UCSD-AML1 (cell line): Measurements from ENCODE around the gene ADCY7.

Experiments used
- DNase-seq: peaks from one replicate; lab custom pipeline; 2025; ENCODE audit not compliant: unreplicated experiment; lab: John Stamatoyannopoulos, UW

The ADCY7 gene

DNA sequence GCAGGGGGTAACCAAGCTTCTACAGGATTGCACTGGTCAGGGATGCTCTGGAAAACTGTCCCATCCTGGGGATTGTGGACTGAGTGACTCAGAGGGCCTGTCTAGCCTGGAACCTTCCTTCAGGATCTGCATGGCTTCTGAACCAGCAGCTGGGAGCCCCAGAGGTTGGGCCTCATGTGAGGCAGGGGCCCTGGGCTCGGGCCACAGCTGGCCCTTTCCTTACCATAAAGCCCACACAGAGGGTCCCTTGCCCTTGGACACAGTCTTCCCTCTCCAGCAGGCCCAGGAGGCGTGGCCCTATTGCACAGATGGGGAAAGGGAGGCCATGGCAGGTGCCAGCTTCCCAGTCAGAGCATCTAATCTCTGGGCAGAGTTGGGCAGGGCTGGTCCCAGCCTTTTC lies 30.5 kb downstream of the ADCY7 start:
- DNase-seq, result no peak

DNA sequence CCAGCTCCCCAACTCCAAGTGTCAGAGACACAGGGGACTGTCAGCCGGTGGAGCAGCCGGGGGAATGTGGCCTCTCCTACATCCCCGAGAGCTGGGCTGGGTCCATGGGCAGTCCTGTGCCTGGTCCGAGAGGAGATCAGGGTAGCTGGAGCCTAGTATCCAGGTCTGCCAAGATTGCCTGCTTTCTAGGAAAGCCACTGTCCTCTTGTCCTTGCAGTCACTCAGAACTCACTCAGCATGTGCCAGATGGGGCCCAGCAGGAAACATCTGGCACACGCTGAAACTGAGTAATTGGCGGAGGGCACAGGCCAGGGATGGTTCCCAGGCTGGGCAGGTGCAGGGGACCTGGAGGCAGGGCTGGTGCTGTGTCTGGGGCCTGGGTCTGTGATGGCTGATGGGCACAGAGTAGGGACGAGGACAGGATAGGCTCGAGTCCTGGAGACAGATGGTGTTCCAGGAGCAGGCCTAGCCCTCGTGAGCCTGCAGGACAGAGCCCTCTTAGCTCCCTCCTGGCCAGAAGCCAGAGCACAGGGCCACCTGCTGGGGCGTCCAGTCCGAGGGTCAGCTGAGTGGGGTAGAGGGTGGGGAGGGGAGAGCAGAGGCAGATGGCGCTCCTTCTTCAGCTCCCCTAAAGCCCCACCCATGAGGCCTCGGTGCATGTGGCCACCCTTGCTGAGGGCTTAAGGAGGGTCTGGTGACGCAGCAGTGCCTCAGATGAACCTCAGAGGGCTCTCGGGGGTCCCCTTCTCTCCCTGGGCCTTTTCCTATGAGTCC lies 31.1 kb downstream of the ADCY7 start:
- no peak for DNase-seq

DNA sequence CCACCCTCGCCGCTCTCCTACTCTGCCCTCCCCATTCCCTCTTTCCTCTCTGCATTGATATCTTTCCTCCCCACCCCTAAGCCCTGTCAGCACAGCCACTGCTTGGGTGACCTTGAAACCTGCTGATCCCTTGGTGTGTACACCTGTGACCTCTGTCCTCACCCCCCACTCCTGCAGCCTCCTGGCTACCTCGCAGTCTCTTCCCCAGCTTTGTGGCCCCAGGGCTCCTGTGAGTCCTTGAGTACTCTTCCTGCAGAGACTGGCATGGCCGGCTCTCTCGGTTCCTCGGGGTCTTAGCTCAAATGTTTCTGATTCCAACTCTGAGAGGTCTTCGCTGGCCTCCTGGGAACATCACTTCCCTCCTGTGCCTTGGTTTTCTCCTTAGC lies 31.7 kb downstream of the ADCY7 start:
- DNase-seq, result no peak

DNA sequence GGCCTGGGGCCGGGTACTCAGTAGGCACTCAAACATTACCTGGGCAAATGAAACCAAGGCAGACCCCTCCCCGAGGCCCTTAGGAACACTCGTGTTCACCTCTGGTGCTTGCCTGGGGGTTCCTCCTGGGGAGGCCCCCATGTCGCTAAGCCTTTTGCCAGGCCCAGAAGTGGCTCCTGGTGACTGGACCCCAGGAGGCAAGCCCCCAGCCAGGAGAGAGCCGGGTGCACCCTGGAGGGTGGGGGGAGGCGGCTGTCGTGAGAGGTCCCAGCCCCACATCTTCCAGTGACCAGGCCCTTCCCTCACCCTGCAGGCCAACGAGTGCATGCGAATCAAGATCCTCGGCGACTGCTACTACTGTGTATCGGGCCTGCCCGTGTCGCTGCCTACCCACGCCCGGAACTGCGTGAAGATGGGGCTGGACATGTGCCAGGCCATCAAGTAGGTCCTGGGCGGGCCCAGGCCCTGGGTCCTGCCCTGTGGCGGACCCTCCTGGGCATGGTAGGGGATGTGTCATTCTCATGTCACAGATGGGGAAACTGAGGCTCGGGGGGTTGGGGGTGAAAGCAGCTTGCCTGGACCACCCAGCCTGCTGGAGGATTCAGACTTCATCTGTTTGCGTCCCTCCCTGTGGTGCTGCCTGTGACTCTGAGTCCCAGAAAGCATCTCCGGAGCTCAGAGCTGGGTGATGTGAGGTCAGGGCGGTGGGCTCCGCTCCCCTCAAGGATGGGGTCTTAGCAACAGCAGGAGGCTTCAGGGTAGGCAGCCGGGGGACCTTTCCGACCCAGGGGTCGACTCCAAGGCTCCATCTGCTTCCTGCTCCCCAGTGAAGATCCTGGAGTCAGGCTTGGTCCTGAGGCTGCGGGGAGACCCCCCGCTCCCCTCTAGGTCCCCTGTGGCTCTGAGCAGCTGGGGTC lies 32.5 kb downstream of the ADCY7 start:
- DNase-seq, result no peak

DNA sequence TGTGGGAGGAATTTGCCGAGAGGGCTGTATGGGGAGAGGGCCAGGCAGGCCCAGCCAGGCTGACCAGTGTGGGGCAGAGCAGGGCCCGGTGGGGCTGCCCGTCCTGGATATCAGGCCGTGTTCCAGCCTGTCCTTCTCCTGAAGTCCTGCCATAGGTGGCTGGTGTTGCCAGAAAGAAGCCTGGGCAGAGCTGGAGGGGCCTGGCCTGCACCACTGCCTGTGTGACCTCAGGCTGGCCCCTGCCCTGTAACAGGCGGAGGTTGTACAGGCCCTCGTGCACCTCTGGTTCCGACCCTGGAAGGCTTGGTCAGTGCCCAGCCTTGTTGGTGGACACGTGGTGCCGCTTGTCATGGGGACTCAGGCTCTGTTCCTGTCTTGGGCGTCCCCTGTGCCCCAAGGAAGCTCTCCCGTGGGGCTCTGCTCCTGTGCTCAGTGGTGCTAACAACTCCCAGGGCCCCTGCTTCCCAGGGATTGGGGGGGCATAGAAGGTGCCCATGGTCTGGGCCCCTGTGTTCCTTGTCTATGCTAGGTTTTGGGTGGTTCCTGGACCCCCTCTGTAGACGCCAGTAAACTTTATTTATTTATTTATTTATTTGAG lies 33.3 kb downstream of the ADCY7 start:
- no peak for DNase-seq

DNA sequence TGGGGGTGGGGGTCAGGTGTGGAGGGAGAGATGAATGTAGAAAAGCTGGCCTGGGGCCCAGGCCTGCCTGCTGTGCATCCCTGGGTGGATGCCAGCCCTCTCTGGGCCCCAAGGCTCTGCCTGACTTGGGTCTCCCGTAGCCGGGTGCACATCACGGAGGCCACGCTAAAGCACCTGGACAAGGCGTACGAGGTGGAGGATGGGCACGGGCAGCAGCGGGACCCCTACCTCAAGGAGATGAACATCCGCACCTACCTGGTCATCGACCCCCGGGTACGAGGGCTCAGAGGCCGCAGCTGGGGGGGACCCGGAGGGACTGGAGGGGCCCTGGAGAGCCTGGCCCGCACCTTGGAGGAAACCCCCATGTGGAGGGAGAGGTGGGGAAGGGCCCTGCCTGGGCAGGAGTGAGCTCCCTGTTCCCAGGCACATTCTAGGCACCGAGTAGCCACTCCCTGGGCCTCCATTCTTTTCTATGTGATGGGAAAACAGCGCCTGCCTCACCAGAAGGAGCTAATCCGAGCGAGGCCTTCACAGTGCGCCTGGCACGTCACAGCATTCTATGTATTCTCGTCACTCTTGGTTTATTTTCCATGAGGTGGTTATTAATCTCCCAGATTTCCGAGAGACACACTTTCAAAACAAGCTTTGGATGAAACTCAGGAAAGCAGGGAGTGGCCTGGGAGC lies 34.7 kb downstream of the ADCY7 start:
- DNase-seq, result no peak

DNA sequence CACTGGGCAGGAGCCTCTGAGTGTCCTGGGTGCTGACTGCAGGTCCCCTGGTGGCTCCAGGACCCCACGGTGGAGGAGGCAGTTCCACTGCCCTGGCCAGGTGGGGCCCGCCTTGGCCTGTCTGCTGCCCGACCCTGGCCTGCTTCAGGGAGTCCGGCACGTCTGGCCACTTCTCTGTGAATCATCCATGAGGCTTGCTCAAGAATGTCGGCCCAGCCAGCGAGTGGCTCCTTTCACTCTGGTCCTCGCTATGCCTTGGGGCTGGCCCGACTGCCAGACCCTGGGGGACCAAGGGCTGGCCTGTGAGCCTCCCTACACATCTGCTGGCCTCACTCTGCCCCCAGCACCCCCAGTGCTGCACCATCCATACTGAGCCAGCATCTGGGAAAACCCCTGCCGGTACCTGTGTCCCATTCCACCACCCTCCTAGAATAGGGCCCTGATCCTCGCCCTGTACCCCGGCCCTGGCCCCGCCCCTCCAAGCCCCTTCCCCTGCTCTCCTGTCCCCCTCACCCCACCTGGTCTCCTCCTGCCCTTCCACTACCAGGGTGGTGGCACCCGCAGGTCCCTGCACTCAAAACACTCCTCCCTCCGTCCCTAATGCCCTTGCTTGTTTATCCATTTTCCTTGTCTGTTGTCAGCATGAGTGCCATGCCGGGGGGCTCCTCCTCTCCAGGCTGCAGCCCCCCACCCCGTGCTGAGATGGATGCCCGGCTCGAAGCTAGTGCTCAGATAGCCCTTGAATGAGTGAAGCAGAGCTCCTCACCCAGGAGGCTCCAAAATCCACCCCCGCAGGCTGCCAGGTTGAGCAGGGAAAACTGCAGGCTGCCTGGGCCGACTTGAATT lies 35.5 kb downstream of the ADCY7 start:
- no peak for DNase-seq

DNA sequence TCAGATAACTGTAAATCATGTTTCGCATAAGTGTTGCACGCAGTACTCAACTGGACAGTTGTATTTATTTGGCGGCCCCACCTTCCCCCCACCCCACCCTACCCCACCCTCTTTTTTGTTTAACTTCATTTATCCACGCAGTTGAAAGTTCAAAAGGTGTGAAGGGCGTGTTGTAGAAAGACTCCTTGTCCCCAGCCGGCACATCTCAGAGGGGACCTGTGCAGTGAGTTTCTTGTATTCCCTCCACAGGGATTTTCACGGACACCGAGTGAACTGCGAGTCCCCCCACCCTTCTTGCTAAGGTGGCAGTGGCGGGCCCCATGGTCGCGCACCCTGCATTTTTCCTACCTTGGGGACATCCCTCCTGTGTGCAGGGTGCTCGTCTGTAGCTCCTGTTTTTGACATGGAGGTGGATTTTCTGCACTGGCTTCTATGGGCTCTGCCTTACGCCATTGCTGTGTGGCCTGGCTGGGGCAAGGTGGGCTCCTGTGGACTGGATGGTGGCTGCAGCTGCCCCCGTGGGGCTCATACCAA lies 36.2 kb downstream of the ADCY7 start:
- no peak for DNase-seq

DNA sequence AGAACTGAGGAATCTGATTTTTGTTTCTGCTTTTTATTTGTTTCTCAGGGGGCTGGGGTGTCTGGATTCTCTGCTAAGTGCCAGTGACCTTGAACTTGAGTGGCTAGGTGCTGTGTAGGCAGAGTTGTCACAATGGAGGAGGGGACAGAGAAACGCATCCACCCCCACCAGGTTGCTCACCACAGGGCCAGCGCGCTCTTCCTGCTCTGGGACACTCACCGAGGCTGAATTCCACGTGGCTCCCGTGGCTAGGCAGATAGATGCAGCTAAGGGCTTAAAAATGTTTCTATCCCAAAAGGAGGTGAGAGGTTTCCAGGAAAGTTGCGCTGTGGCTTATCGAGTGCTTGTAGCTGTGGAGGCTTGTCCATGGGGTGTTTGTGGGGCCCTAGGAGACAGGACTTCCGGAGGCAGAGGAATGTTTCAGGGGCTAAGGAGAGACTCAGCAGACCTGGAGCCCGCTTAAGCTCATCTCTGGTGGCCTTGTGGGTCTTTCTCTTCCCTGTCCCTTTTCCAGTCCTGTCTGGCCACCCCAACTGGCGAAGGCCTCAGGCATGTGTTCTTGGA lies 36.8 kb downstream of the ADCY7 start:
- no peak for DNase-seq

DNA sequence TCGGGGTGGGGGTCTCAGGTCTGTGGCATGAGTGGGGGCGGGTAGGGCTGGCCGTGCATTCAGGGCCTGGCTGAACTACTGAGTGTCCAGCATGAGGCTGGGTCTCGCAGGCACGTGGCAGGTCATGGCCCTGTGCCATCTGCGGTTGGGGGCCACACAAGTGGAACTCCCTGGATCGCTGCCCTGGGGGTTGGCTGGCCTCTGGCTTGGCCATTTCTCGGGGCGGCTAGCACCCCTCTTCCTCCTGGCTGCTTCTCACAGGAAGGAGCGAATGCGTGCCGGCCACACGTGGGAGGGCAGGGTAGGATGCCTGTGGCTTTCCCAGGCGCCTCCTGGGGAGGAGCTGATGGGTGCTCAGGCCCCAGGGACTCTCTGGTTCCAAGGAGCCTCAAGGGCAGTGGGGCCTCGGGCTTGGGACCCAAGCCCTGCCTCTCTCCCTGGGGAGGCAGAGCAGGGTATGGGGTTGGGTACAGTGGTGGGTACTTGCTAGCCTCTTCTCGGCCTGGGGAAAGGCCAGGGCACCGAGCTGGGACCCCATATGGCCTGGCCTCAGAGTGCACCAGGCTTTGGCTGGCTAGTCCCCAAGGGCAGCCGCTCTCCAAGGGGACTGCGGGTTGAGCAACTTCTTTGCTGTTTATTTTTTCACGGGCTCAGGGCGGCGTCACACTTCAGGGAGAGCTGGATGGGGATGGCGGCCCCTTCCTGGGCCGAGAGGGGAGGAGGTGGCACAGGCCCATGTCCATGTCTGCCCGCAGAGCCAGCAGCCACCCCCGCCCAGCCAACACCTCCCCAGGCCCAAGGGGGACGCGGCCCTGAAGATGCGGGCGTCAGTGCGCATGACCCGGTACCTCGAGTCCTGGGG lies 37.5 kb downstream of the ADCY7 start:
- no peak for DNase-seq

DNA sequence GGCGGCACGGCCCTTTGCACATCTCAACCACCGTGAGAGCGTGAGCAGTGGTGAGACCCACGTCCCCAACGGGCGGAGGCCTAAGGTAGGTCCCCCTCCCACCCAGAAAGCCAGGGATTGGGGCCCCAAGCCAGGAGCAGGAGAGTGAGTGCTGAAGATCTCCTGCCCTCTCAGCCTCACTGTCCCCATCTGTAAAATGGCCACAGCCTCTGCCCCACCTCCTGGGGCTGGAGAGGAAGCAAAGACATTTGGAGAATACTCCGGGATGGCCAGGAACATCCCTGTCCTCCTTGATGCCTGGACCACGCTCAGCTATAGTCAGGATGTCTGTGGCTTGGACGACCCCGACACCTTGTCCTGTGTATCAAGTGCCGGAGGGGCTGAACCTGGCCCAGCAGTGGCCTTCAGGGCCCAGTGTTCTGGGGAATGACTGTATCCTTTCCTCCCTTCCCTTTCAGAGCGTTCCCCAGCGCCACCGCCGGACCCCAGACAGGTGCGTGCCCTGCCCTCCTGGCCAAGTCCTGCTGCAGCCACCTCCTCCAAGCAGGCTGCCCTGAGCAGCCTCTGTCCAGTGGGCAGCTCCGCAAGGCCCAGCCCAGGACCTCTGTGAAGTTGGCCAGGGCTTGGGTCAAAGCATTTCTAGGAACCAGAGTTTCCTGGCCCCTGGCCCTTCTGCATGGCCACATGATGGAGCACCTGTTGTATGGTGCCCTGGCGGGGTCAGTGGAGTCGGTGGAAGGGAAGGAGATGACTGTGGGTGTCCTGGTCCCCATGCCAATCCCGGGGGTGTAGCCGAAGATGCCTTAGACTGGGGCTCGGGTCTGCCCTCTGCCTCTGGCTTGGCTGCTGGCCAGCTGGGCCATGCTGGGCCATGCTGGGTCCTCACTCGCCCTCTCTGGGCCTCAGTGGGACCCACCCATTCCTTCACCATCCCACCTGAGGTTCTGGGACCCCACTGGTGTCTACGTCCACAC lies 38.4 kb downstream of the ADCY7 start:
- no peak for DNase-seq

DNA sequence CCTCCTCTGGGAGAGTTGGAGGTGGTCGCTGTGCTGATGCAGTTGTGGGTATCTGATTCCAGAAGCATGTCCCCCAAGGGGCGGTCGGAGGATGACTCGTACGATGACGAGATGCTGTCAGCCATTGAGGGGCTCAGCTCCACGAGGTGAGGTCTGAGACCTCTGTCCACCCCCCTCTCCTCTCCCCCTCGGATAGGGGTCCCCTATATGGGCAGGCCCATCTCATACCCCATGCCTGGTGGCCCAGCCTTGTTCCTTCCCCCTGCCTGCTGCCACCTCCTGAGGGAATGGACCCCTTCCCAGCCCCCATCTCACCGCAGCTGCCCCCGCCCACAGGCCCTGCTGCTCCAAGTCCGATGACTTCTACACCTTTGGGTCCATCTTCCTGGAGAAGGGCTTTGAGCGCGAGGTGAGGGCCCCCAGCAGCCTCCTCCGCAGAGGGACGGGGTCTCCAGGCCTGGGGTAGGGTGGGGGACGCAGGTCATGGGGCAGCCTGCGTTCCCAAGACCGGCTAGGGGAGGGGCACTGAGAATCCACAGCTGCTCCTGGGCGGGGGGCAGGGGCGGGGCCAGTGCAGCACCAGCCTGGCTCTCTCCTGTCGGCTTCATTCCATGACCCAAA lies 39.2 kb downstream of the ADCY7 start:
- no peak for DNase-seq

DNA sequence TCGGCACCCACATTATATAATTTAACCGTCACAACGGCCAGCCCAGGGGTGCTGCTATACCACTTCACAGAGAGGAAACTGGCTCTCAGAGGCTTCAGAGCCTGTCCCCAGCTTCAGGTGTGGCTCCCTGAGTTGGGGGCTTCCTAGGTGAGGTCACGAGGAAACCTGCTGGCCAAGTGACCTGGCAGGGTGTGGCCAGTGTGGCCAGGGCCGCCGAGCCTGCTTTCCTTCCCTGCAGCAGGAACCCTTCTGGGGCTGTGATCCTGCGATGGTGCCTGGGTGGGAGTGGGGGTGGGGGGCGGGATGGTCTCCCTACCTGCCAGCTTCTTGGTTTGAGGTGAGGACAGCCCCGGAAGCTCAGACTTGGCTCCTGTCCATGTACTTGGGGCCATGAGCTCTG lies 39.9 kb downstream of the ADCY7 start:
- DNase-seq, result no peak

DNA sequence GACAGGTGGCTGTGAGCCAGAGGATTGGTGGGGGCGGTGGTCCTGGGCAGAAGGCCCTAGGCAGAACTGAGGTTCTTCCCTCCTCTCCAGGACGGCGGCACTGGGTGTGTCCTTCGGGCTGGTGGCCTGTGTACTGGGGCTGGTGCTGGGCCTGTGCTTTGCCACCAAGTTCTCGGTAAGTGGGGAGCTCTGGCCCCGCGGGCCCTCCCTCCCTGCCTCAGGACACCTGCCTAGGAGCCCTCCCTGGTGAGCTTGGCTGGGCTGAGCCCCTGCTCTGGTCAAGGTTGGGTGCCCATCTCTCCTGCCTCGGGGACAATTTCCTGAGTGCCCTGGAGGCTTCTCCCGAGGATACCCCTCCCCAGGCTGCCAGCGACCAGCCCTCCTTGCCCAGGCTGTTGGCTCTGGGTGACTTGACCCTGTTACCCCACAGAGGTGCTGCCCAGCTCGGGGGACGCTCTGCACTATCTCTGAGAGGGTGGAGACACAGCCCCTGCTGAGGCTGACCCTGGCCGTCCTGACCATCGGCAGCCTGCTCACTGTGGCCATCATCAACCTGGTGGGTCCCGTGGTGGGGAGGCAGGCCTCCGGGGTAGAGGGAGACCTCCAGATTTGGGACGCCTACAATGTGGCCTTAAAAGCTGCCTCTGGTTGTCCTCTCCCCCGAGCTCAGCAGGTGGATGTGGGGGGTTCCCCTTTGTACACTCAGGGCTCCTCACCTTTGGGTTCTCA lies 42.0 kb downstream of the ADCY7 start:
- DNase-seq, result no peak

DNA sequence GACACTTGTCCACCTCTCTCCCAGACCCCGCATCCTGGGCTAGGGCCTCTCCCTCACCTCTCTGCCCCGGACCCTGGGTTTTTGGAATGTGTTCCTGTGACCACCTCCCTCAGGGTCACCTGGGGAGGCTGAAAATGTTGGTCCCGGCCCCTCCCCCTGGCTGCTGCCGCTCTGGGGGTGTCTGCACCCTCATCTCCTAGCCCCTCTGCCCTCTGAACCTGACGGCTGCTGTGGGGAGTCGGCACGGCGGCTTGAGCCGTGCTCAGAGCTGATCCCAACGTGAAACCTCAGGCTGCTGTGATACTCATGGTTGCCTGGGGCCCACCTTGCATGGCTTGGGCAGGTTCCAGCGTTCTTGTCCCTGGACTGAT lies 42.8 kb downstream of the ADCY7 start:
- no peak for DNase-seq

DNA sequence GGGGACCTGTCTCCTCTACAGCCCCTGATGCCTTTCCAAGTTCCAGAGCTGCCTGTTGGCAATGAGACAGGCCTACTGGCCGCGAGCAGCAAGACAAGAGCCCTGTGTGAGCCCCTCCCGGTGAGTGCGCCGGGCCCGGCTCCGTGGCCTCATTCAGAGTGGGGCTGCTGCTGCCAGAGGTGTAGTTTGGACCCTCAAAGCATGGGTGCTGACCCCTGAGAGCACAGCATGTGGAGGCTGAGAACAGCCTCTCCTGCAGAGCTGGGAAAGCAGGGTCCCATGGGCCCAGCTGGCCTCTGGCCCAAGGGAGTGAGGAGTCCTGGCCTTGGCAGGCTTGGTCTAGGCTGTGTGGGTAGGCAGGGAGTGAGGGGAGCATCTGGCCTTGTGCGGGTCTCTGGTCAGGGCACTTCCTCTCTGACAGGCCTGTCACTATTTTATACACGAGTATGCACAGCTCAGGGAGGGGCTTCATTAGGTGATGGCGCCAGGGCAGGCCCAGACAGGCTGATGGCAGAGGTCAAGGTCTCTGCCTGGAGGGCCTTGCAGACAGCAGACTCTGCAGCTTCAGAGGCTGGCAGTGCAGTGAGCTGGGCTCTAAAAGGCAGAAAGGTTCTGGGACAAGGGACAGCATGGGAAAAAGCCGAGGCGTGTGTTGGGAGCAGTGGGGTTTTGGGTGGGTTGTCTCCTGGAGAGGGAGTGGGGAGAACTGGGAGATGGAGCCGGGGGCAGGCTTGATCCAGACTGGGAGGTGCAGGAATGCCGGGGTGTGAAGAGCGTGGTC lies 43.4 kb downstream of the ADCY7 start:
- DNase-seq, result no peak
